ENCODE results near the gene TBC1D2B. TPM values are rescaled to one million over a fixed set of nuclear protein-coding genes. Genes with fewer than 3 reads are reported as not detected.

The TBC1D2B gene
- total and polyA plus RNA-seq, 8 donors = 9.3 to 61.7 (median 38.8) TPM

DNA sequence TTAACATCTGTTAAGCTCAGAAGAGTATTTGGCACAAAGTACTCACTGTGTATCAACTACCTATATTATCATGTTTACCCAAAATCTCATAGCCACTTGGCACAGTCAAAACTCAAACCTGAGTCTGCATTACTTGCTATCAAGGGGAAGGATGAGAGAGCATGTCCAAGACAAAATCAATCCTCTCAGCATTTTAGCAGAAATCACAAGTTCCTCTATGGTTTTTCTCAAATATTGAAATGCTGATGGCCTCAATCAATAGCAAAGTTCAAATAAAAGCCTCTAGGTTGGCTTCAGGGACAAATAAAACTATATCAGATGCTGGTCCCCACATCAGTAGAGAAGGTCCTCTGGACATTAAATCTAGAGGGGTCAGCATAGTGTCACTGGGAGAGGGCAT lies 14.3 kb downstream of the TBC1D2B start:
- H3K4me3 ChIP-seq = no peak overlapping the region
- TF ChIP-seq, protein P1, sequence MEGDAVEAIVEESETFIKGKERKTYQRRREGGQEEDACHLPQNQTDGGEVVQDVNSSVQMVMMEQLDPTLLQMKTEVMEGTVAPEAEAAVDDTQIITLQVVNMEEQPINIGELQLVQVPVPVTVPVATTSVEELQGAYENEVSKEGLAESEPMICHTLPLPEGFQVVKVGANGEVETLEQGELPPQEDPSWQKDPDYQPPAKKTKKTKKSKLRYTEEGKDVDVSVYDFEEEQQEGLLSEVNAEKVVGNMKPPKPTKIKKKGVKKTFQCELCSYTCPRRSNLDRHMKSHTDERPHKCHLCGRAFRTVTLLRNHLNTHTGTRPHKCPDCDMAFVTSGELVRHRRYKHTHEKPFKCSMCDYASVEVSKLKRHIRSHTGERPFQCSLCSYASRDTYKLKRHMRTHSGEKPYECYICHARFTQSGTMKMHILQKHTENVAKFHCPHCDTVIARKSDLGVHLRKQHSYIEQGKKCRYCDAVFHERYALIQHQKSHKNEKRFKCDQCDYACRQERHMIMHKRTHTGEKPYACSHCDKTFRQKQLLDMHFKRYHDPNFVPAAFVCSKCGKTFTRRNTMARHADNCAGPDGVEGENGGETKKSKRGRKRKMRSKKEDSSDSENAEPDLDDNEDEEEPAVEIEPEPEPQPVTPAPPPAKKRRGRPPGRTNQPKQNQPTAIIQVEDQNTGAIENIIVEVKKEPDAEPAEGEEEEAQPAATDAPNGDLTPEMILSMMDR (IDR thresholded peaks at IDR 0.05) = no peak
- no peak for TF ChIP-seq EP300 (IDR thresholded peaks at IDR 0.05)
- no peak for TF ChIP-seq POLR2A (IDR thresholded peaks at IDR 0.05)
- TF ChIP-seq POLR2AphosphoS5 (IDR thresholded peaks at IDR 0.05) = no peak
- no peaks in the 10 kb centered on the region for H3K9me3 ChIP-seq
- peaks cover 84 to 100% (median 94%) of the 10 kb centered on the region in 4 donors for H3K4me1 ChIP-seq
- intact Hi-C loops (cut with DNase I; ENCODE audit: low total_unique reads) = no loop called here
- no peaks in the 10 kb centered on the region for H3K27me3 ChIP-seq
- no peak for DNase-seq
- H3K27ac ChIP-seq = peak overlapping the region in 4 of 5 donors; percentile 74 to 98 (median 90)
- no peaks in the 10 kb centered on the region for H3K36me3 ChIP-seq

DNA sequence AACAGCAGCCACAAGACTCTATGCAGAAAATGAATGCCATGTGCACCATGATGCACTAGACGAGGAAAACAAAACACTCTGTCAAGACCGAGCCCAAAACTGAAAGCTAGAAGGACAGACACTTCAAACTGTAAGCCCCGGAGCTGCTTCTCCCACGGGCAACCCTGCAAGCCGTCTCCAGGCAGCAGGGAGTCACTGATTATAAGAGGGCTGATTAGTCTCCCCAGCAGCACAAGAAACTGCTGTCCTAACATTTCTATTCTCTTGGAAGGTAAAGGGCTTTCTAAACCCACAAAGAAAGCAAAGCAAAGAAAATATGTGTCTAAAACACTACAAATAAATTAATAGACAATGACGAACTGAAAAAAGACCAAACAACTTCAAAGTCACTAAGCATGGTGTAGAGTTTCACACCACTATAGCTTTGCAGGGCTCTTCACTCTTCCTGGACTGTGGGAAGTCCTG lies 15.5 kb downstream of the TBC1D2B start:
- no peaks in the 10 kb centered on the region for H3K9me3 ChIP-seq
- no peaks in the 10 kb centered on the region for H3K27me3 ChIP-seq
- WGBS, 5 donors = 1 to 10% (median 2%) methylated on average over 6 of the region's 6 CpGs
- H3K4me1 ChIP-seq = peaks cover 84 to 100% (median 93%) of the 10 kb centered on the region in 4 donors
- H3K4me3 ChIP-seq = peak overlapping the region in 2 of 4 donors; percentile 14 to 21
- H3K36me3 ChIP-seq = no peaks in the 10 kb centered on the region
- peak in 1 of 2 donors; percentile 60 for DNase-seq
- intact Hi-C loops (cut with DNase I; ENCODE audit: low total_unique reads) = no loop called here
- no peak for TF ChIP-seq POLR2AphosphoS5 (IDR thresholded peaks at IDR 0.05)
- no peak for TF ChIP-seq POLR2A (IDR thresholded peaks at IDR 0.05)
- TF ChIP-seq EP300 (IDR thresholded peaks at IDR 0.05) = no peak
- peak overlapping the region; percentile 24 to 98 (median 59) for H3K27ac ChIP-seq

DNA sequence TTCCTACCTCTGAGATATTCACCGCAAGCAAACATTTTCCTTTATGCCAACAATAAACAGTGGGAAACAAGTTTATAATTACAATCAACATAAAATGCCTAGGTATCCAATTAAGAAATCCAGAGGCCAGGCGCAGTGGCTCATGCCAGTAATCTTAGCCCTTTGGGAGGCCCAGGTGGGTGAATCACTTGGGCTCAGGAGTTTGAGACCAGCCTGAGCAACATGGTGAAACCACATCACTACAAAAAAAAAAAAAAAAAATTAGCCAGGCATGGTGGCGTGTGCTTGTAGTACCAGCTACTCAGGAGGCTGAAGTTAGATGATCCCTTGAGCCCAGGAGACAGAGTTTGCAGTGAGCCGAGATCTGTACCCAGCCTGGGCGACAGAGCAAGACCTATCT lies 17.3 kb downstream of the TBC1D2B start:
- Histone ChIP-seq H3K4me1 (peaks cover 84 to 100% (median 93%) of the 10 kb centered on the region in 4 donors), H3K36me3 (no peaks in the 10 kb centered on the region), H3K27ac (peak overlapping the region; percentile 1 to 98 (median 77)), H3K27me3 (no peaks in the 10 kb centered on the region), H3K9me3 (no peaks in the 10 kb centered on the region), H3K4me3 (no peak overlapping the region)
- no peak for DNase-seq
- intact Hi-C loops (cut with DNase I; ENCODE audit: low total_unique reads) = no loop called here
- WGBS, 5 donors = 83 to 93% (median 86%) methylated on average over 5 of the region's 5 CpGs
- TF ChIP-seq POLR2AphosphoS5 (IDR thresholded peaks at IDR 0.05) (no peak), POLR2A (IDR thresholded peaks at IDR 0.05) (no peak), EP300 (IDR thresholded peaks at IDR 0.05) (no peak)
- TF ChIP-seq, protein P1 (IDR thresholded peaks at IDR 0.05) = no peak

DNA sequence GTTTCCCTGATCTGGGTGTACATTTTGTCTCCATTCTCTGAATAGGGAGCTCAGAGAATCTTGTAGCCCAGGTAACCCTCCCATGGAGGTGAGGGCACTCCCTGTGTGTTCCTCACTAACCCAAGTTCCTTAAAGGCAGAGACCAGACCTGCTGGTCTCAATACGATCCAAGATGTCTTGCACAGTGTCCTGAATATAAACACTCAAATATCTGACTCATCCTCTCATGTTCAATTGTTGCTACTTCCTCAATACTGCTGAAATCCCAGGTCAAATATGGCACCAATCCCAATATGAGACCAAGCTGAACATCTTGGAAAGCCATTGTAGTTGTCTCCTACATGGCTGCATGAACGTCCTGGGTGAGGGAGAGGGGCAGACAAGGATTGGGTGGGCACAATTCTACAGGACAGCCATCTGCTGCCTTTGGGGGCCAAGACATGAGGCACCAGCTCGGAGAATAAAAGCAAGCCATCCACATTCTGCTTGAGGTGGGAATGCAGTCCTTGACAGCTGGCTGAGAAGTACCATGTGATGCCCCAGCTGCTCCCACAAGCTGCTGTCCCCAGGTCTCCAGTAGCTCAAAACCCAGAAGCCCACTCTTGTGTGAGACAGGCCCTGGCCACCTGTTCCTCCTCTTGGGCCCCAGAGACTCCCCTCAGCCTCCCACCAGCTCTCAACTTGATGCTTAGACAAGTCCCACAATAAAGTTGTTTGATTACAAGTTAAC lies 18.2 kb downstream of the TBC1D2B start:
- TF ChIP-seq EP300 (IDR thresholded peaks at IDR 0.05) (no peak), POLR2A (IDR thresholded peaks at IDR 0.05) (no peak), POLR2AphosphoS5 (IDR thresholded peaks at IDR 0.05) (no peak)
- TF ChIP-seq, protein P1 (IDR thresholded peaks at IDR 0.05) = no peak
- Histone ChIP-seq H3K27ac (peak overlapping the region; percentile 4 to 98 (median 77)), H3K9me3 (no peaks in the 10 kb centered on the region), H3K4me3 (no peak overlapping the region), H3K36me3 (no peaks in the 10 kb centered on the region), H3K27me3 (no peaks in the 10 kb centered on the region), H3K4me1 (peaks cover 77 to 100% (median 94%) of the 10 kb centered on the region in 4 donors)
- no peak for DNase-seq
- WGBS, 5 donors = 64 to 81% (median 76%) methylated on average over 3 of the region's 3 CpGs
- intact Hi-C loops (cut with DNase I; ENCODE audit: low total_unique reads) = no loop called here

Data from stomach (tissue), 9 donors.